HepG2 (cell line): ENCODE measurements around the gene SORD. TPM values are rescaled to one million over a fixed set of nuclear protein-coding genes. Genes with fewer than 3 reads are reported as not detected.

Experiments
- CAMTA2 ChIP-seq: sonication (generic); formaldehyde crosslinking; IDR thresholded peaks from 2 replicates; pipeline ENCODE4 v1.4.0; 2020; ENCODE audit warnings: mild to moderate bottlenecking, missing genetic modification reagents, borderline replicate concordance
- ETV5 ChIP-seq: IDR thresholded peaks from 2 replicates; pipeline ENCODE4 v1.6.1; 2018; ENCODE audit warnings: missing biosample characterization, missing genetic modification reagents, inconsistent platforms, borderline replicate concordance
- FOSL2 ChIP-seq: sonication (generic); formaldehyde crosslinking; IDR thresholded peaks from 2 replicates; pipeline ENCODE4 v1.4.0; 2020; ENCODE audit warnings: missing genetic modification reagents
- HES4 ChIP-seq: sonication (generic); formaldehyde crosslinking; IDR thresholded peaks from 2 replicates; pipeline ENCODE4 v1.9.0; 2021; ENCODE audit warnings: mild to moderate bottlenecking, missing genetic modification reagents, borderline replicate concordance
- MED13 ChIP-seq: sonication (generic); formaldehyde crosslinking; IDR thresholded peaks from 2 replicates; pipeline ENCODE4 v1.5.0; 2020; ENCODE audit warnings: missing genetic modification reagents
- MTF1 ChIP-seq: sonication (generic); formaldehyde crosslinking; IDR thresholded peaks from 2 replicates; pipeline ENCODE4 v1.5.0; 2020; ENCODE audit warnings: missing genetic modification reagents
- NFYC ChIP-seq: IDR thresholded peaks from 2 replicates; pipeline ENCODE4 v1.6.1; 2016; ENCODE audit warnings: missing genetic modification reagents, missing compliant biosample characterization
- SP140L ChIP-seq: sonication (generic); formaldehyde crosslinking; IDR thresholded peaks from 2 replicates; pipeline ENCODE4 v1.4.0; 2020; ENCODE audit warnings: missing genetic modification reagents, borderline replicate concordance
- TCF7 ChIP-seq: sonication (generic); IDR thresholded peaks from 2 replicates; pipeline ENCODE4 v1.6.1; 2016; ENCODE audit warnings: antibody characterized with exemption, low read depth
- ZFP82 ChIP-seq: sonication (generic); formaldehyde crosslinking; IDR thresholded peaks from 2 replicates; pipeline ENCODE4 v1.5.1; 2020; ENCODE audit warnings: mild to moderate bottlenecking, missing genetic modification reagents, borderline replicate concordance
- ZNF546 ChIP-seq: sonication (generic); formaldehyde crosslinking; conservative IDR thresholded peaks from 2 replicates; pipeline ENCODE4 v1.8.1; 2023; ENCODE audit warnings: mild to moderate bottlenecking, missing genetic modification reagents
- ZNF598 ChIP-seq: sonication (generic); formaldehyde crosslinking; IDR thresholded peaks from 2 replicates; pipeline ENCODE4 v1.5.1; 2020; ENCODE audit warnings: mild to moderate bottlenecking, missing genetic modification reagents, borderline replicate concordance
- polyA plus RNA-seq, 8 experiments: library from polyadenylated mRNA; depleted of rRNA in 3 of 8; stranded (reverse) in 7 of 8; unstranded in 1 of 8; fragments of >200 nt; fragmentation: Illumina TruSeq in 4 of 8; extraction: Trizol in 4 of 8; gene quantifications; 2 replicates each; pipeline versions ENCODE4 v1.2.1 to v1.2.3, GENCODE V29; 2011 to 2016; ENCODE audit warnings: low read depth in 4 of 8, missing spikeins in 1 of 8, mixed read lengths in 1 of 8; ENCODE audit not compliant: insufficient read depth in 1 of 8
- total RNA-seq, 5 experiments: library from RNA; depleted of rRNA; stranded (reverse); fragments of >200 nt; fragmentation: Illumina TruSeq; extraction: Trizol; gene quantifications; 2 replicates each; pipeline ENCODE4 v1.2.3, GENCODE V29; 2016; ENCODE audit warnings: low read depth in 1 of 5
- TF ChIP-seq, protein P1 (sequence below): sonication (generic); formaldehyde crosslinking; IDR thresholded peaks from 2 replicates; pipeline ENCODE4 v1.4.0; 2020; ENCODE audit warnings: missing genetic modification reagents, borderline replicate concordance
- TF ChIP-seq, protein P2 (sequence below): sonication (generic); formaldehyde crosslinking; IDR thresholded peaks from 2 replicates; pipeline ENCODE4 v1.4.0; 2020; ENCODE audit warnings: mild to moderate bottlenecking, low read depth, missing genetic modification reagents
- TF ChIP-seq, protein P3 (sequence below): sonication (generic); formaldehyde crosslinking; IDR thresholded peaks from 2 replicates; pipeline ENCODE4 v1.4.0; 2020; ENCODE audit warnings: mild to moderate bottlenecking, low read depth, missing genetic modification reagents
- TF ChIP-seq, protein P4 (sequence below): sonication (generic); formaldehyde crosslinking; IDR thresholded peaks from 2 replicates; pipeline ENCODE4 v1.4.0; 2020; ENCODE audit warnings: missing genetic modification reagents
- TF ChIP-seq, protein P5 (sequence below): sonication (generic); formaldehyde crosslinking; IDR thresholded peaks from 2 replicates; pipeline ENCODE4 v1.8.1; 2023; ENCODE audit warnings: mild to moderate bottlenecking, moderate library complexity, missing genetic modification reagents

SORD gene
- total and polyA plus RNA-seq, 2 of the 13 experiments (the other 11 are each of a cell fraction or from before 2014, with no cell fraction given): 59.1 to 95.3 TPM

DNA sequence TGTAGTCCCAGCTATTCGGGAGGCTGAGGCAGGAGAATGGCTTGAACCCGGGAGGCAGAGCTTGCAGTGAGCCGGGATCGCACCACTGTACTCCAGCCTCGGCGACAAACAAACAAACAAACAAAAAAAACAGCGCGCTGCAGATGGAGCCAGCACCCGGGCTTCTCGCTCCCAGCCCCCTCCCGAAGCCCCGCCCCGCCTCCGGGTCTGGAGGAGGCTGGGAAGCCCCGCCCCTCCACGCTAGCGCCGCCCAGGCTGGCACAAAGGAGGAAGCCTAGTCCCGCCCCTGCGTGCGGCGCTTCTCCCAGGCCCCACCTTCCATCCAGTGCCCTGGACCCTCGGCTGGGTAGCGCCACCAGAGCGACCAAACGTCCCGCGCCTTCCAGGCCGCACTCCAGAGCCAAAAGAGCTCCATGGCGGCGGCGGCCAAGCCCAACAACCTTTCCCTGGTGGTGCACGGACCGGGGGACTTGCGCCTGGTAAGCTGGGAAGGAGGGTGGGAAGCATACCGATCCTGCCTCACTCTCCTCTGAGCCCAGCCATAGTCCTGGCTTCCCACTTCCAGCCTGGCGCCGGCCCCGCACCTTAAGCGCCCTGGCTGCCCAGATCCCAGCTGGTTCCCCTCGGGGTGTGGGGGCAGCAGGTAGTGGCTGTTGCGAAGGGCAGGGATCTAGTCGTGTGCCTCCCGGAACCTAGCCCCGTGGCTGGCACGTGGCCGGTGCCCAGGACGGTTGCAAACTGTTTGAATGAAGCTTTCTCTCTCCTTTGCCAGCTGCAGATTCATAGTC is at the start of gene SORD (continued):
- TF ChIP-seq, protein P1, sequence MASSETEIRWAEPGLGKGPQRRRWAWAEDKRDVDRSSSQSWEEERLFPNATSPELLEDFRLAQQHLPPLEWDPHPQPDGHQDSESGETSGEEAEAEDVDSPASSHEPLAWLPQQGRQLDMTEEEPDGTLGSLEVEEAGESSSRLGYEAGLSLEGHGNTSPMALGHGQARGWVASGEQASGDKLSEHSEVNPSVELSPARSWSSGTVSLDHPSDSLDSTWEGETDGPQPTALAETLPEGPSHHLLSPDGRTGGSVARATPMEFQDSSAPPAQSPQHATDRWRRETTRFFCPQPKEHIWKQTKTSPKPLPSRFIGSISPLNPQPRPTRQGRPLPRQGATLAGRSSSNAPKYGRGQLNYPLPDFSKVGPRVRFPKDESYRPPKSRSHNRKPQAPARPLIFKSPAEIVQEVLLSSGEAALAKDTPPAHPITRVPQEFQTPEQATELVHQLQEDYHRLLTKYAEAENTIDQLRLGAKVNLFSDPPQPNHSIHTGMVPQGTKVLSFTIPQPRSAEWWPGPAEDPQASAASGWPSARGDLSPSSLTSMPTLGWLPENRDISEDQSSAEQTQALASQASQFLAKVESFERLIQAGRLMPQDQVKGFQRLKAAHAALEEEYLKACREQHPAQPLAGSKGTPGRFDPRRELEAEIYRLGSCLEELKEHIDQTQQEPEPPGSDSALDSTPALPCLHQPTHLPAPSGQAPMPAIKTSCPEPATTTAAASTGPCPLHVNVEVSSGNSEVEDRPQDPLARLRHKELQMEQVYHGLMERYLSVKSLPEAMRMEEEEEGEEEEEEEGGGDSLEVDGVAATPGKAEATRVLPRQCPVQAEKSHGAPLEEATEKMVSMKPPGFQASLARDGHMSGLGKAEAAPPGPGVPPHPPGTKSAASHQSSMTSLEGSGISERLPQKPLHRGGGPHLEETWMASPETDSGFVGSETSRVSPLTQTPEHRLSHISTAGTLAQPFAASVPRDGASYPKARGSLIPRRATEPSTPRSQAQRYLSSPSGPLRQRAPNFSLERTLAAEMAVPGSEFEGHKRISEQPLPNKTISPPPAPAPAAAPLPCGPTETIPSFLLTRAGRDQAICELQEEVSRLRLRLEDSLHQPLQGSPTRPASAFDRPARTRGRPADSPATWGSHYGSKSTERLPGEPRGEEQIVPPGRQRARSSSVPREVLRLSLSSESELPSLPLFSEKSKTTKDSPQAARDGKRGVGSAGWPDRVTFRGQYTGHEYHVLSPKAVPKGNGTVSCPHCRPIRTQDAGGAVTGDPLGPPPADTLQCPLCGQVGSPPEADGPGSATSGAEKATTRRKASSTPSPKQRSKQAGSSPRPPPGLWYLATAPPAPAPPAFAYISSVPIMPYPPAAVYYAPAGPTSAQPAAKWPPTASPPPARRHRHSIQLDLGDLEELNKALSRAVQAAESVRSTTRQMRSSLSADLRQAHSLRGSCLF (CRISPR knock-in tag): no peak
- TF ChIP-seq ZNF598 (CRISPR knock-in tag): peak; percentile 89; the same call in 1 of the 2 replicates
- no peak for TF ChIP-seq TCF7
- TF ChIP-seq, protein P2, sequence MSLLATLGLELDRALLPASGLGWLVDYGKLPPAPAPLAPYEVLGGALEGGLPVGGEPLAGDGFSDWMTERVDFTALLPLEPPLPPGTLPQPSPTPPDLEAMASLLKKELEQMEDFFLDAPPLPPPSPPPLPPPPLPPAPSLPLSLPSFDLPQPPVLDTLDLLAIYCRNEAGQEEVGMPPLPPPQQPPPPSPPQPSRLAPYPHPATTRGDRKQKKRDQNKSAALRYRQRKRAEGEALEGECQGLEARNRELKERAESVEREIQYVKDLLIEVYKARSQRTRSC (CRISPR knock-in tag): 0 out of 2 replicates have a peak, but pooled peaks have one; percentile 54
- TF ChIP-seq SP140L (CRISPR knock-in tag): no peak
- TF ChIP-seq MED13 (CRISPR knock-in tag): no peak
- TF ChIP-seq NFYC (CRISPR knock-in tag): no peak
- no peak for TF ChIP-seq ZFP82
- no peak for TF ChIP-seq FOSL2
- TF ChIP-seq, protein P3, sequence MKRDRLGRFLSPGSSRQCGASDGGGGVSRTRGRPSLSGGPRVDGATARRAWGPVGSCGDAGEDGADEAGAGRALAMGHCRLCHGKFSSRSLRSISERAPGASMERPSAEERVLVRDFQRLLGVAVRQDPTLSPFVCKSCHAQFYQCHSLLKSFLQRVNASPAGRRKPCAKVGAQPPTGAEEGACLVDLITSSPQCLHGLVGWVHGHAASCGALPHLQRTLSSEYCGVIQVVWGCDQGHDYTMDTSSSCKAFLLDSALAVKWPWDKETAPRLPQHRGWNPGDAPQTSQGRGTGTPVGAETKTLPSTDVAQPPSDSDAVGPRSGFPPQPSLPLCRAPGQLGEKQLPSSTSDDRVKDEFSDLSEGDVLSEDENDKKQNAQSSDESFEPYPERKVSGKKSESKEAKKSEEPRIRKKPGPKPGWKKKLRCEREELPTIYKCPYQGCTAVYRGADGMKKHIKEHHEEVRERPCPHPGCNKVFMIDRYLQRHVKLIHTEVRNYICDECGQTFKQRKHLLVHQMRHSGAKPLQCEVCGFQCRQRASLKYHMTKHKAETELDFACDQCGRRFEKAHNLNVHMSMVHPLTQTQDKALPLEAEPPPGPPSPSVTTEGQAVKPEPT (CRISPR knock-in tag): no peak; the same call in 1 of the 2 replicates
- TF ChIP-seq, protein P4, sequence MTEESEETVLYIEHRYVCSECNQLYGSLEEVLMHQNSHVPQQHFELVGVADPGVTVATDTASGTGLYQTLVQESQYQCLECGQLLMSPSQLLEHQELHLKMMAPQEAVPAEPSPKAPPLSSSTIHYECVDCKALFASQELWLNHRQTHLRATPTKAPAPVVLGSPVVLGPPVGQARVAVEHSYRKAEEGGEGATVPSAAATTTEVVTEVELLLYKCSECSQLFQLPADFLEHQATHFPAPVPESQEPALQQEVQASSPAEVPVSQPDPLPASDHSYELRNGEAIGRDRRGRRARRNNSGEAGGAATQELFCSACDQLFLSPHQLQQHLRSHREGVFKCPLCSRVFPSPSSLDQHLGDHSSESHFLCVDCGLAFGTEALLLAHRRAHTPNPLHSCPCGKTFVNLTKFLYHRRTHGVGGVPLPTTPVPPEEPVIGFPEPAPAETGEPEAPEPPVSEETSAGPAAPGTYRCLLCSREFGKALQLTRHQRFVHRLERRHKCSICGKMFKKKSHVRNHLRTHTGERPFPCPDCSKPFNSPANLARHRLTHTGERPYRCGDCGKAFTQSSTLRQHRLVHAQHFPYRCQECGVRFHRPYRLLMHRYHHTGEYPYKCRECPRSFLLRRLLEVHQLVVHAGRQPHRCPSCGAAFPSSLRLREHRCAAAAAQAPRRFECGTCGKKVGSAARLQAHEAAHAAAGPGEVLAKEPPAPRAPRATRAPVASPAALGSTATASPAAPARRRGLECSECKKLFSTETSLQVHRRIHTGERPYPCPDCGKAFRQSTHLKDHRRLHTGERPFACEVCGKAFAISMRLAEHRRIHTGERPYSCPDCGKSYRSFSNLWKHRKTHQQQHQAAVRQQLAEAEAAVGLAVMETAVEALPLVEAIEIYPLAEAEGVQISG: 0 out of 2 replicates have a peak, but pooled peaks have one; percentile 28
- TF ChIP-seq HES4 (CRISPR knock-in tag): no peak; the same call in 1 of the 2 replicates
- TF ChIP-seq, protein P5, sequence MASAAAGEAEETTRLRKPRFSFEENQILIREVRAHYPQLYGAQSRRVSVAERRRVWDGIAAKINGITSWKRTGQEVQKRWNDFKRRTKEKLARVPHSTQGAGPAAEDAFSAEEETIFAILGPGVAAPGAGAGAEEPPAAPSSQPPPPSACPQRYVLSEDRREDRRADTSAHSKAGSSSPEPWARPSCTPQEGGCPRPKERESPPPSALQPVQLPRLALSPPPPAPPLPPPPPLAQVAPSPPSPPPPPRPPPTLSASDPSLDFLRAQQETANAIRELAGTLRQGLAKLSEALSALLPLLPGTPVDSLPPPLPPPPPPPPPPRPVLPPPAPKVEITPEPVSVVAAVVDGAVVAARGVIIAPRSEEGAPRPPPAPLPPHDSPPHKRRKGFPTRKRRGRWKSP: peak; percentile 83
- 0 out of 2 replicates have a peak, but pooled peaks have one; percentile 24 for TF ChIP-seq MTF1 (CRISPR knock-in tag)
- no peak for TF ChIP-seq CAMTA2
- no peak for TF ChIP-seq ETV5 (CRISPR knock-in tag)
- TF ChIP-seq ZNF546 (CRISPR knock-in tag): peak; percentile 56; the same call in 1 of the 2 replicates
